ENCODE measurements around the gene AUTS2.

The AUTS2 gene

GRCh38 chr7:70694971-70695794 is 1096.9 kb downstream of the AUTS2 start:
- DNase-seq (ENCODE audit: low spot score) = peak; percentile 29

GRCh38 chr7:70695795-70696083 is 1097.5 kb downstream of the AUTS2 start:
- DNase-seq (ENCODE audit: low spot score) = peak; percentile 37

- DNase-seq (ENCODE audit: low spot score) = no peak
Measured at GRCh38 chr7:70696201-70696754, 1098.0 kb downstream of the AUTS2 start.

- DNase-seq (ENCODE audit: low spot score) = peak; percentile 36
Measured at GRCh38 chr7:70698219-70698832, 1100.1 kb downstream of the AUTS2 start.

GRCh38 chr7:70699271-70699670 is 1101.0 kb downstream of the AUTS2 start:
- DNase-seq (ENCODE audit: low spot score) = no peak

GRCh38 chr7:70700055-70700940 is 1102.0 kb downstream of the AUTS2 start:
- no peak for DNase-seq (ENCODE audit: low spot score)

GRCh38 chr7:70700941-70701425 is 1102.7 kb downstream of the AUTS2 start:
- DNase-seq (ENCODE audit: low spot score) = no peak

GRCh38 chr7:70701477-70701876 is 1103.2 kb downstream of the AUTS2 start:
- no peak for DNase-seq (ENCODE audit: low spot score)

GRCh38 chr7:70701991-70702390 is 1103.7 kb downstream of the AUTS2 start:
- DNase-seq (ENCODE audit: low spot score) = no peak

GRCh38 chr7:70703785-70704184 is 1105.5 kb downstream of the AUTS2 start:
- no peak for DNase-seq (ENCODE audit: low spot score)

- no peak for DNase-seq (ENCODE audit: low spot score)
Measured at GRCh38 chr7:70704831-70705346, 1106.6 kb downstream of the AUTS2 start.

- DNase-seq (ENCODE audit: low spot score) = no peak
Measured at GRCh38 chr7:70706204-70706603, 1107.9 kb downstream of the AUTS2 start.

GRCh38 chr7:70706698-70707097 is 1108.4 kb downstream of the AUTS2 start:
- DNase-seq (ENCODE audit: low spot score) = no peak

GRCh38 chr7:70707823-70708243 is 1109.6 kb downstream of the AUTS2 start:
- no peak for DNase-seq (ENCODE audit: low spot score)

GRCh38 chr7:70710011-70710480 is 1111.8 kb downstream of the AUTS2 start:
- no peak for DNase-seq (ENCODE audit: low spot score)

- DNase-seq (ENCODE audit: low spot score) = no peak
Measured at GRCh38 chr7:70710651-70711050, 1112.4 kb downstream of the AUTS2 start.

GRCh38 chr7:70711452-70711851 is 1113.2 kb downstream of the AUTS2 start:
- DNase-seq (ENCODE audit: low spot score) = no peak

- DNase-seq (ENCODE audit: low spot score) = no peak
Measured at GRCh38 chr7:70712942-70713341, 1114.7 kb downstream of the AUTS2 start.

GRCh38 chr7:70714506-70715038 is 1116.3 kb downstream of the AUTS2 start:
- no peak for DNase-seq (ENCODE audit: low spot score)

GRCh38 chr7:70717553-70718329 is 1119.5 kb downstream of the AUTS2 start:
- DNase-seq (ENCODE audit: low spot score) = no peak

GRCh38 chr7:70719125-70719524 is 1120.8 kb downstream of the AUTS2 start:
- DNase-seq (ENCODE audit: low spot score) = no peak

All from germinal center (tissue), 1 donor.